Measurements from ENCODE around the gene CLCN4.

The CLCN4 gene

DNA sequence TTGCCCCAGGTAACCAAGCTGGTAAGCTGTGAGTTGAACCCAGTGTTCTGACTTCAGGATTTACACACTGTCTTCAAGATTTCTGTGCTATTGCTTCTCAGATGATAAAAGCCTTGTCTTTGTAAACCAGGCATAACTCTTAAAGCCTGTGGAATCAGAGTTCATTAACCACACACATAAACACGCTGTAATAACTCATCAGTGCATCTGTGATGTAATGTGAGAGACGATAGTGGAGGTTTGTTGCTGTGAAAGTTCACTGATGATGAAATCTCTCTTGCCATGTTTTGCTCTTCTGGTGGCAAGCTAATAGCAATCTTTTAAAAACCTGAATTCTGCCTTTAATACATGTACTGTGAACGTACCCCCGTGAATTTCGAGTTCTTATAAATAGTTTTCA lies 41.5 kb downstream of the CLCN4 start:
- no peak for DNase-seq

DNA sequence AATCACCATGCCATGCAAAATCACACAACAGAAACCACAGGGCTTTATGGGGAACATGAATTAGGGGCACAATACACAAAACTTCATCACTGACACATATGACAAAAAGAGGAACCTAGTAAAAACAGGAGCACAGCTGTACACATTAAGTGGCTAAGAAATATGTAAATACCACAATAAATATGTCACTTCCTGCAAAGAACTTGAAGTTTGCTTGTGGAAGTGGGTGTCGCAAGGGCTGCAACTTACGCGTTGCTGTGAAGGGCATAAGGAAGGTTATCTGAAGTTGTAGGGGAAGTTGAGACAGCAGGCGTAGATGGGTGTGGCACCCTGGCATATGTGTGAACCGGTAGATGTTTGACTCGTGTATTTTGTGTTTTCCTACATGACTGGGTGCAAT lies 42.4 kb downstream of the CLCN4 start:
- no peak for DNase-seq

GRCh38 chrX:10203617-10204016 lies 46.8 kb downstream of the CLCN4 start:
- no peak for DNase-seq

- no peak for DNase-seq
These were observed 49.5 kb downstream of the CLCN4 start for GRCh38 chrX:10206317-10206716.

DNA sequence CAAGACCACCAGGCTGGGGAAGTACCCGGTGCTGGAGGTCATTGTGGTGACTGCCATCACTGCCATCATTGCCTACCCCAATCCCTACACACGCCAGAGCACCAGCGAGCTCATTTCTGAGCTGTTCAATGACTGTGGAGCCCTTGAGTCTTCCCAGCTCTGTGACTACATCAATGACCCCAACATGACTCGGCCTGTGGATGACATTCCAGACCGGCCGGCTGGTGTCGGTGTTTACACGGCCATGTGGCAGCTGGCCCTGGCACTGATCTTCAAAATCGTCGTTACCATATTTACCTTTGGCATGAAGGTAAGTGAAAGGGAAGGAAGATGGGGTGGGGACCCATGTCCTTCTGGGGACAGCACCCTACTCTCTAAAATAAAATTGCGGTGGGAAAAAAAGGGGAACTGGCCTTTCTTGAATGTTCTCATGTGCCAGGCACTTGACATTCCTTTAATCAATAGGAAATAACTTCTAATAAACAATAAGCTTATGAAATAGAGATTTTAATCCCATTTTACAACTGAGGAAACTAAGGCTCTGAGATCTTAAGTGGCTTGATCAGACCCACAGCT lies 51.6 kb downstream of the CLCN4 start:
- DNase-seq, result no peak

- no peak for DNase-seq
These were observed 52.2 kb downstream of the CLCN4 start for GRCh38 chrX:10208953-10209352.

DNA sequence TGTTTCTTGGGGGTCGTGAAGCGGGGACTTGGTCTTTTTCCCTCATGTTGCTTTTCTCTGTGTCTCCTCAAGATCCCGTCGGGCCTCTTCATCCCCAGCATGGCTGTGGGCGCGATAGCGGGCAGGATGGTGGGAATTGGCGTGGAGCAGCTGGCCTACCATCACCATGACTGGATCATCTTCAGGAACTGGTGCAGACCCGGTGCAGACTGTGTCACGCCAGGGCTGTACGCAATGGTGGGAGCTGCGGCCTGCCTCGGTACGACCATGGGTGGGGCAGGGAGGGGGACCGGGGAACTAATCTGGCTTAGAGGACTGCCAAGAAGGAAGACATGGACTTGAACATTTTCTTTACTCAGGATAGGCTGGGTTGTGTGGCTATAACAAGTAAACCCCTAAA lies 55.6 kb downstream of the CLCN4 start:
- DNase-seq, result no peak

GRCh38 chrX:10213716-10214115 lies 56.9 kb downstream of the CLCN4 start:
- no peak for DNase-seq

DNA sequence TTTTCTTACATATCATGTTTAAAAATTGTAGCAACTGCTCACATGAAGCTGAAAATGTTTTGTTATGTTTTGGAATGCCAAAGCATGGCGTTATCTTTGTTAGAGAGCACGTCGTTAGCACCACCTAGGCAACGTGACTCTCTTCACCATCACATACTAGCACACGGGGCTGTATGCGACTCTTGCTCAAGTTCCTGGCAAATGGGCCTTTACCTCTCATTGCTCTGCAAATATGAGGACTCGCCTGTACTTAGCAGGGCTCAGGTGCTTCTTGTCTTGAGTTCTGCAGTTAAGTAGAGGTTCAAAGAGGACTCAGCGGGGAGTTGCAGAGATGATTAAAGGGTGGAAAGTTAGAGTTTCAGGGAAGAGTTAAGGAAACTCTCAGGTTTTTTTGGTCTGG lies 59.4 kb downstream of the CLCN4 start:
- no peak for DNase-seq

- no peak for DNase-seq
These were observed 60.4 kb downstream of the CLCN4 start for GRCh38 chrX:10217198-10217597.

GRCh38 chrX:10221651-10222050 lies 64.9 kb downstream of the CLCN4 start:
- DNase-seq, result no peak

DNA sequence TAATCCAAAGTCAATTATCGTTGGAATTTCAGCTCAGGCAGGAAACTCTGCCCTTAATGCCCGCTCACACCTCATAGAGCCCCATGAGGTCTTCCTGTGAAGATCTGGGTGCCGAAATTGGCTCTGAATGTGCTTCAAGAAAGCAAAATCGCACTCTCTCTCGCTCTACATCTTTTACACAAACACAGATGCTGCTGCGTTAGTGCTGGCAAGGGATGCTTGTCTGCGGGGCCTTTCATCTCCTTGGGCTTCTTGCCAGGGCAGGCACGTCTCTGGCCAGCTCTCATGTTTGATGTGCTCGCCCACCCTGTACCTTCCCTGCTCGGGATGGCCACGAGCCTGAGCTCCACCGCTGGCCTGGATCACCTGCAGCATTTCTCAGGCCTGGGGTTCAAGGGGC lies 66.5 kb downstream of the CLCN4 start:
- DNase-seq, result no peak

DNA sequence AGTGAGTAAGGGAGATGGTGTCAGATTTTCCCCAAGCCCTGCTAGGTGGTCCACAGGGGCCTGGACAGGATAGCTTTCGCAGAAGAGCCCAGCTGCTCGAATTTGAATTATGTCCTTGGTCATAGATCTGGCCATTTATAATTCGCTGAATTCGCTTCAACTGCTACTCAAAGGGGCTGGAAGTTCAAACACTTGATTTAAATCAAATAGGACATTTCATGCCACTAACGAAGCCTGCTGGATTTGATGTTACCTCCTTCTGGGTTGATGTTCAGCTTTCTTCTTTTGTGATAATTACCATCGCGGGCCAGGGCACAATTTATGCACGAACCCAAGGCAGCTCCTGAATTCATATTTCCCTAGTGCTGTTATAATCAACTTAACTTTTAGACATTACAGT lies 67.0 kb downstream of the CLCN4 start:
- DNase-seq, result no peak

DNA sequence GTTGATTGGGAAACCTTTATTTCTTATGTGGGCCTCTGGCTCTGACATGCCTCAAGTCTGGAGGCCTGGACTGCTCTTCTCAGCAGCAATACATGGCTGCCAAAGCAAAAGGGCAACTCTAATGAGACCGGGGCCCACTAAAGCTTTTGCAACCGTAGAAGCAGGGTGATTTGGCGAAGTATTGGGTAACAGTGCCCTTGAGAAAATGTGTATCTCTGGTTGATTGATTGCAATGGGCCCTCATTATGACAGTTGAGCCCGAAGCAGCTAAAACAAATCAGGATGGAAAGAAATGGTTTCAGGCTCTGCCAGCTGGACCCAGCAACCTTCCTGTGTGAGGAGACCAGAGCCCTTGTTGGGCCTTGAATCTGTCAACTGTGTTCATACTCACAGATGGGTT lies 73.4 kb downstream of the CLCN4 start:
- no peak for DNase-seq

DNA sequence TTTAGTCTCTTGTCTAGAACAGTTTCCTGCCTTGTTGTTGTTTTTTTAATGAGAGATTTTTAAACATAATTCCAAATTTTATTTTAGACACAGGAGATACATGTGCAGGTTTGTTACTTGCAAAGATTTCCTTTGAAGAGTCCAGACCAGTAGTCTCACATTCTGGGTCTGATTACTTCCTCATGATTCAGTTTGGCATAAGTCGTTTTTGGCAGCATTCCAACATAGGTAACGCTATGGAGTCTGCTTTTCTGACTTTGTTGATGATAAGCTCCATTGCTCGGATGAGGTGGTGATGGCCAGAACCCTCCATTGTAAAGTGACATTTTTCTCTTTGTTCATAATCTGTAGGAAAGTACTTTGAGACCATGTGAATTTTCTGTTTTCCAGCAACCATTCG lies 74.7 kb downstream of the CLCN4 start:
- DNase-seq, result no peak

- no peak for DNase-seq
These were observed 76.4 kb downstream of the CLCN4 start for GRCh38 chrX:10233173-10233572.

- no peak for DNase-seq
These were observed 76.9 kb downstream of the CLCN4 start for GRCh38 chrX:10233696-10234095.

GRCh38 chrX:10235851-10236250 lies 79.1 kb downstream of the CLCN4 start:
- no peak for DNase-seq

GRCh38 chrX:10237241-10237640 lies 80.5 kb downstream of the CLCN4 start:
- DNase-seq, result no peak

GRCh38 chrX:10239611-10240064 lies 82.9 kb downstream of the CLCN4 start:
- no peak for DNase-seq

- DNase-seq, result no peak
These were observed 84.1 kb downstream of the CLCN4 start for GRCh38 chrX:10240918-10241317.

- DNase-seq, result no peak
These were observed 85.3 kb downstream of the CLCN4 start for GRCh38 chrX:10242026-10242425.

DNA sequence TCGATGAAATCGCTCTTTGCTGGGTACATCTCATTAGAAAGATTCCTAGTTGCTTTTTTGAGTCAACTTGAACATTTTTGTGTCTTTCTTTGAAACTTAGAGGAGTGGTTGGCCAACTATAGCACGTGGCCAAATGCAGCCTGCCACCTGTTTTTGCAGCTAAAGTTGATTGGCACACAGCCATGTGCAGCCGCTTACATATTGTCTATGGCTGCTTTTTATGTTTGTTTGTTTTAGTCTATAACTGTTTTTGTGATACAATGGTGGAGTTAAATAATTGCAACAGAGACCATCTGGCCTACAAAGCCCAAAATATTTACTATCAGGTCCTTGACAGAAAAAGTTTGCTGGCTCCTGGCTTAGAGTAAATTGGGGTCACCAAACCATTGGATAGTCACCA lies 86.3 kb downstream of the CLCN4 start:
- no peak for DNase-seq

- DNase-seq, result no peak
These were observed 88.3 kb downstream of the CLCN4 start for GRCh38 chrX:10244915-10245622.

GRCh38 chrX:10245886-10246285 lies 89.1 kb downstream of the CLCN4 start:
- DNase-seq, result no peak
